GM18907 (cell line): ENCODE measurements around the gene EIF2S3.
A peak's percentile ranks its signal among the peaks of the same experiment; 100 is the strongest.
"Not testable (repeated sequence)": the region's sequence is repeated elsewhere in the genome, so short reads cannot be mapped to it uniquely, and the experiment has no call there.

ENCODE experiments used
- ATAC-seq: cut with Tn5 transposase; IDR thresholded peaks from one replicate; pipeline ENCODE4 v1.9.1; 2021; ENCODE audit warnings: mild to moderate bottlenecking, moderate library complexity; ENCODE audit not compliant: unreplicated experiment

EIF2S3 gene

GRCh38 chrX:24054182-24055042 lies at the start of gene EIF2S3:
Gene EIF2S3, plus strand, starts transcription at chrX:24054956. Its CDS starts 13 bp downstream, at chrX:24054969.
- ATAC-seq = peak; percentile 95

GRCh38 chrX:24005028-24005427 lies 49.7 kb upstream of the EIF2S3 start:
- peak; percentile 48 for ATAC-seq

GRCh38 chrX:24005867-24006266 lies 48.9 kb upstream of the EIF2S3 start:
- ATAC-seq = no peak

GRCh38 chrX:24012266-24012665 lies 42.5 kb upstream of the EIF2S3 start:
- ATAC-seq = no peak

GRCh38 chrX:24014388-24015018 lies 40.3 kb upstream of the EIF2S3 start:
- peak; percentile 70 for ATAC-seq

- no peak for ATAC-seq
Measured at GRCh38 chrX:24017674-24018073, 37.1 kb upstream of the EIF2S3 start.

GRCh38 chrX:24018809-24019208 lies 35.9 kb upstream of the EIF2S3 start:
- ATAC-seq = no peak

- no peak for ATAC-seq
Measured at GRCh38 chrX:24019448-24019847, 35.3 kb upstream of the EIF2S3 start.

- no peak for ATAC-seq
Measured at GRCh38 chrX:24020306-24020876, 34.4 kb upstream of the EIF2S3 start.

GRCh38 chrX:24023544-24023943 lies 31.2 kb upstream of the EIF2S3 start:
- ATAC-seq = no peak

- no peak for ATAC-seq
Measured at GRCh38 chrX:24023972-24024669, 30.6 kb upstream of the EIF2S3 start.

GRCh38 chrX:24024819-24025740 lies 29.7 kb upstream of the EIF2S3 start:
- ATAC-seq = peak; percentile 87

- ATAC-seq = peak; percentile 35
Measured at GRCh38 chrX:24025741-24026403, 28.9 kb upstream of the EIF2S3 start.

GRCh38 chrX:24026432-24026831 lies 28.3 kb upstream of the EIF2S3 start:
- no peak for ATAC-seq

GRCh38 chrX:24027086-24027485 lies 27.7 kb upstream of the EIF2S3 start, which contains the start of gene KLHL15:
Gene KLHL15, minus strand, starts transcription at chrX:24027186. Its CDS starts 20,493 bp downstream, at chrX:24006693.
- ATAC-seq = no peak

GRCh38 chrX:24027985-24028384 lies 26.8 kb upstream of the EIF2S3 start:
- ATAC-seq = no peak

- ATAC-seq = no peak
Measured at GRCh38 chrX:24030597-24030996, 24.2 kb upstream of the EIF2S3 start.

GRCh38 chrX:24034485-24034884 lies 20.3 kb upstream of the EIF2S3 start:
- ATAC-seq = no peak

- no peak for ATAC-seq
Measured at GRCh38 chrX:24037729-24038128, 17.0 kb upstream of the EIF2S3 start.

- ATAC-seq = not testable (repeated sequence)
Measured at GRCh38 chrX:24046060-24046459, 8.7 kb upstream of the EIF2S3 start.
